HG02852 (cell line): ENCODE measurements around the gene KCTD14.
"Not testable (repeated sequence)": the region's sequence is repeated elsewhere in the genome, so short reads cannot be mapped to it uniquely, and the experiment has no call there.

Experiments used
- ATAC-seq: cut with Tn5 transposase; IDR thresholded peaks from one replicate; pipeline ENCODE4 v1.9.1; 2021; ENCODE audit warnings: mild to moderate bottlenecking, moderate library complexity; ENCODE audit not compliant: unreplicated experiment

Gene KCTD14

GRCh38 chr11:78027759-78028158, 4.7 kb upstream of the KCTD14 start:
- ATAC-seq = no peak

GRCh38 chr11:78025378-78025777, 2.3 kb upstream of the KCTD14 start:
- ATAC-seq = no peak

- ATAC-seq = no peak
These were observed 350 bp upstream of the KCTD14 start for GRCh38 chr11:78023426-78023825.

GRCh38 chr11:78021611-78022010, 1.5 kb downstream of the KCTD14 start:
- ATAC-seq = no peak

GRCh38 chr11:78020246-78020645, 2.8 kb downstream of the KCTD14 start:
- ATAC-seq = no peak

GRCh38 chr11:78019808-78020207, 3.3 kb downstream of the KCTD14 start:
- no peak for ATAC-seq

- no peak for ATAC-seq
These were observed 7.2 kb downstream of the KCTD14 start for GRCh38 chr11:78015878-78016277.

- not testable (repeated sequence) for ATAC-seq
These were observed 8.0 kb downstream of the KCTD14 start for GRCh38 chr11:78014937-78015520.

- no peak for ATAC-seq
These were observed 11.8 kb downstream of the KCTD14 start for GRCh38 chr11:78011301-78011700.

GRCh38 chr11:78010755-78011154, 12.3 kb downstream of the KCTD14 start:
- no peak for ATAC-seq

- no peak for ATAC-seq
These were observed 12.8 kb downstream of the KCTD14 start for GRCh38 chr11:78010304-78010703.

GRCh38 chr11:78009062-78009461, 14.0 kb downstream of the KCTD14 start:
- no peak for ATAC-seq

- no peak for ATAC-seq
These were observed 22.9 kb downstream of the KCTD14 start for GRCh38 chr11:78000193-78000592.

GRCh38 chr11:77999446-78000030, 23.5 kb downstream of the KCTD14 start:
- no peak for ATAC-seq

- ATAC-seq = peak; percentile 97
These were observed 28.4 kb downstream of the KCTD14 start, which contains the start of gene INTS4 for GRCh38 chr11:77994434-77995362. INTS4 (minus strand) TSS chr11:77994668; CDS start chr11:77994643, 25 bp downstream.

GRCh38 chr11:77993902-77994301, 29.2 kb downstream of the KCTD14 start:
- no peak for ATAC-seq

- ATAC-seq = no peak
These were observed 32.1 kb downstream of the KCTD14 start for GRCh38 chr11:77990981-77991380.

- not testable (repeated sequence) for ATAC-seq
These were observed 36.6 kb downstream of the KCTD14 start for GRCh38 chr11:77986456-77986855.

GRCh38 chr11:77981346-77981947, 41.6 kb downstream of the KCTD14 start:
- no peak for ATAC-seq

GRCh38 chr11:77968337-77968736, 54.7 kb downstream of the KCTD14 start:
- ATAC-seq = no peak

GRCh38 chr11:77967753-77968152, 55.3 kb downstream of the KCTD14 start:
- no peak for ATAC-seq
